GM18870 (cell line): ENCODE data around the gene PHKB.

Source experiments
- ATAC-seq: cut with Tn5 transposase; IDR thresholded peaks from one replicate; pipeline ENCODE4 v1.9.1; 2021; ENCODE audit warnings: moderate library complexity; ENCODE audit not compliant: unreplicated experiment

Gene PHKB

GRCh38 chr16:47719713-47720112 is 258.6 kb downstream of the PHKB start:
- ATAC-seq: no peak

GRCh38 chr16:47721006-47721637 is 260.0 kb downstream of the PHKB start:
- no peak for ATAC-seq

GRCh38 chr16:47722046-47722445 is 260.9 kb downstream of the PHKB start:
- no peak for ATAC-seq

- no peak for ATAC-seq
Observed at GRCh38 chr16:47724115-47724785, 263.1 kb downstream of the PHKB start.

GRCh38 chr16:47725188-47725695 is 264.1 kb downstream of the PHKB start:
- no peak for ATAC-seq

GRCh38 chr16:47726031-47726675 is 265.0 kb downstream of the PHKB start:
- ATAC-seq: no peak

GRCh38 chr16:47727131-47727530 is 266.0 kb downstream of the PHKB start:
- no peak for ATAC-seq

- ATAC-seq: no peak
Observed at GRCh38 chr16:47728205-47728604, 267.1 kb downstream of the PHKB start.

- no peak for ATAC-seq
Observed at GRCh38 chr16:47729701-47730100, 268.6 kb downstream of the PHKB start.

GRCh38 chr16:47731252-47731651 is 270.1 kb downstream of the PHKB start:
- no peak for ATAC-seq

GRCh38 chr16:47732122-47732521 is 271.0 kb downstream of the PHKB start:
- no peak for ATAC-seq

GRCh38 chr16:47732523-47733111 is 271.5 kb downstream of the PHKB start:
- no peak for ATAC-seq

- no peak for ATAC-seq
Observed at GRCh38 chr16:47734081-47734857, 273.1 kb downstream of the PHKB start.

- no peak for ATAC-seq
Observed at GRCh38 chr16:47734987-47735594, 274.0 kb downstream of the PHKB start.

- no peak for ATAC-seq
Observed at GRCh38 chr16:47750371-47750770, 289.2 kb downstream of the PHKB start.
